ENCODE results near the gene MT1A. TPM values are rescaled to one million over a fixed set of nuclear protein-coding genes. Genes with fewer than 3 reads are reported as not detected.

MT1A gene
- total RNA-seq, 1 donor, result not detected

DNA sequence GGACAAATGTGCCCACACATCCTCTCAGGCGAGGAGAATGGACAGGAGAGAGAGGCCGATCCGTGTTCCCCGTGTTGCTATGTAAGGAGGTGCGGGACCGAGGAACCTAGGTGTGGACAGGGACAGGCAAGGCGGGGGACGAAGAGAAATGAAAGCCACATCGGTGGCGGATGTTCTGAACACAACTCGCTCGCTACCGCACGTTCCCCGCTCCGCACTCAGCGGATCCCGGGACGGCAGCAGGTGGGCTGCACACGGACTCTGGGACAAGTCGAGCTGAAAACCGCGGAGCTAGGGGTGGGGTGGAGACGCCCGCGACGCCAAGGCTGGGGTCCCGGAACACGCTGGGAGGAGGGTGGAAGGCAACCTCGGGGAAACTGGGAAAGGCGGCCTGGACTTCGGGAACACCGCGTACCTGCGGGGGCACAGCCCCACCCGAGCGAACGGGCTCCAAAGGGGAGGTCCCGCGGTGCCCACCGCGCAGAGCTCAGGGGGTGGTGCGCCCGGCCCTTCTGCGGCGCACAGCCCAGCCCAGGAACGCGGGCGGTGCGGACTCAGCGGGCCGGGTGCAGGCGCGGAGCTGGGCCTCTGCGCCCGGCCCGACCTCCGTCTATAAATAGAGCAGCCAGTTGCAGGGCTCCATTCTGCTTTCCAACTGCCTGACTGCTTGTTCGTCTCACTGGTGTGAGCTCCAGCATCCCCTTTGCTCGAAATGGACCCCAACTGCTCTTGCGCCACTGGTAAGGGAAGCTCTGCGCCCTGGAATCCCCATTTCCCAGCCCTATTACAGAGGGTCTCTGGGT is 13.1 kb upstream of the MT1A start, which contains the start of gene MT1E:
Gene MT1E, plus strand, starts transcription at position 642 of the 803 bp plus-strand sequence. Its CDS starts 71 bp downstream, at position 713.
- peak within 1 kb of the TSS; percentile 97 for H3K27ac ChIP-seq (ENCODE audit: low read depth, low read length)
- no peaks in the 10 kb centered on the region for H3K27me3 ChIP-seq (ENCODE audit: insufficient read depth, low read length)
- peak within 1 kb of the TSS; percentile 86 for H3K4me3 ChIP-seq (ENCODE audit: insufficient read depth, low read length)
- peak within 1 kb of the TSS; percentile 97 for H3K4me2 ChIP-seq (ENCODE audit: insufficient read depth, low read length)
- TF ChIP-seq, protein P1, sequence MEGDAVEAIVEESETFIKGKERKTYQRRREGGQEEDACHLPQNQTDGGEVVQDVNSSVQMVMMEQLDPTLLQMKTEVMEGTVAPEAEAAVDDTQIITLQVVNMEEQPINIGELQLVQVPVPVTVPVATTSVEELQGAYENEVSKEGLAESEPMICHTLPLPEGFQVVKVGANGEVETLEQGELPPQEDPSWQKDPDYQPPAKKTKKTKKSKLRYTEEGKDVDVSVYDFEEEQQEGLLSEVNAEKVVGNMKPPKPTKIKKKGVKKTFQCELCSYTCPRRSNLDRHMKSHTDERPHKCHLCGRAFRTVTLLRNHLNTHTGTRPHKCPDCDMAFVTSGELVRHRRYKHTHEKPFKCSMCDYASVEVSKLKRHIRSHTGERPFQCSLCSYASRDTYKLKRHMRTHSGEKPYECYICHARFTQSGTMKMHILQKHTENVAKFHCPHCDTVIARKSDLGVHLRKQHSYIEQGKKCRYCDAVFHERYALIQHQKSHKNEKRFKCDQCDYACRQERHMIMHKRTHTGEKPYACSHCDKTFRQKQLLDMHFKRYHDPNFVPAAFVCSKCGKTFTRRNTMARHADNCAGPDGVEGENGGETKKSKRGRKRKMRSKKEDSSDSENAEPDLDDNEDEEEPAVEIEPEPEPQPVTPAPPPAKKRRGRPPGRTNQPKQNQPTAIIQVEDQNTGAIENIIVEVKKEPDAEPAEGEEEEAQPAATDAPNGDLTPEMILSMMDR (IDR thresholded peaks at IDR 0.05; ENCODE audit: extremely low read depth, low read depth, low read length), result no peak
- H4K20me1 ChIP-seq (ENCODE audit: insufficient read depth, low read length), result peaks cover 4% of the 10 kb centered on the region
- H3K79me2 ChIP-seq (ENCODE audit: insufficient read depth, low read length), result peaks cover 17% of the 10 kb centered on the region
- H3K9me3 ChIP-seq (ENCODE audit: low read depth, low read length), result no peaks in the 10 kb centered on the region
- peaks cover 13% of the 10 kb centered on the region for H3K4me1 ChIP-seq (ENCODE audit: insufficient read depth, low read length)
- H3K36me3 ChIP-seq (ENCODE audit: insufficient read depth, low read length), result no peaks in the 10 kb centered on the region
- peak; percentile 98 for DNase-seq (ENCODE audit: insufficient read length, low spot score, missing footprints)
- peak within 1 kb of the TSS; percentile 95 for H2AFZ ChIP-seq (ENCODE audit: low read length)

DNA sequence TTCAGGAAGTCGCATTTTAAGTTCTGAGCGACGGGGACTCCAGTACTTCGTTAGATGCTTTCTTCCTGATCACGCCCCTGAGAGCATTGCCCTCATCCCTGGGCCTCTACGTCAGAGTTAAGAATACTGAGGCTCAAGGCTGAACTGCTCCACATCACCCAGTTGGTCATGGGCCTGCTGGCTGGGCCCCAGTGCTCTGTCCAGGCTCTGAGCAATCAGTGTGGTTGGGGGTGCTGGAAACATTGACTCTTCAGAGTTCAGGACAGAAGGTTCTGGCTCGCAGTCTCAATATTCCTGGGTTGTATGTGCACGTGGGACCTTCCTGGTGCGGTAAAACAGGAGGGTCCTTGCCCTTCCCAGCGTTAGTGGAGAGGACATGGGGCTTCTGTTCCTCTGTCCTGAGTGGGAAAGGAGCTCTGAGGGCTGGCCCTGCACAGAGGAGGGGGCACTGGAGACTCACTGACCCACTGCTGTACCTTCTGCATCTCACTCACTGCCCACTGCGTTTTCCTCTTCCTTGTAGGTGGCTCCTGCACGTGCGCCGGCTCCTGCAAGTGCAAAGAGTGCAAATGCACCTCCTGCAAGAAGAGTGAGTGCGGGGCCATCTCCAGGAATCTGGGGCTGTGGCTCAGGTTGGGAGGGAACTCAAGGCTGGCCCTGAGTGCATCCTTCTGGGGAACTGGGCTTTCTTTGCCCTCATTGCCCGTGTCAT is 12.4 kb upstream of the MT1A start:
- Histone ChIP-seq H3K27me3 (ENCODE audit: insufficient read depth, low read length) (no peaks in the 10 kb centered on the region), H3K4me2 (ENCODE audit: insufficient read depth, low read length) (peak overlapping the region; percentile 97), H3K27ac (ENCODE audit: low read depth, low read length) (peak overlapping the region; percentile 97), H3K79me2 (ENCODE audit: insufficient read depth, low read length) (peaks cover 17% of the 10 kb centered on the region), H3K36me3 (ENCODE audit: insufficient read depth, low read length) (no peaks in the 10 kb centered on the region), H3K9me3 (ENCODE audit: low read depth, low read length) (no peaks in the 10 kb centered on the region), H4K20me1 (ENCODE audit: insufficient read depth, low read length) (peaks cover 4% of the 10 kb centered on the region), H3K4me3 (ENCODE audit: insufficient read depth, low read length) (peak overlapping the region; percentile 86), H2AFZ (ENCODE audit: low read length) (peak overlapping the region; percentile 87), H3K4me1 (ENCODE audit: insufficient read depth, low read length) (peaks cover 13% of the 10 kb centered on the region)
- TF ChIP-seq, protein P1 (IDR thresholded peaks at IDR 0.05; ENCODE audit: extremely low read depth, low read depth, low read length), result no peak
- DNase-seq (ENCODE audit: insufficient read length, low spot score, missing footprints), result peak; percentile 96

DNA sequence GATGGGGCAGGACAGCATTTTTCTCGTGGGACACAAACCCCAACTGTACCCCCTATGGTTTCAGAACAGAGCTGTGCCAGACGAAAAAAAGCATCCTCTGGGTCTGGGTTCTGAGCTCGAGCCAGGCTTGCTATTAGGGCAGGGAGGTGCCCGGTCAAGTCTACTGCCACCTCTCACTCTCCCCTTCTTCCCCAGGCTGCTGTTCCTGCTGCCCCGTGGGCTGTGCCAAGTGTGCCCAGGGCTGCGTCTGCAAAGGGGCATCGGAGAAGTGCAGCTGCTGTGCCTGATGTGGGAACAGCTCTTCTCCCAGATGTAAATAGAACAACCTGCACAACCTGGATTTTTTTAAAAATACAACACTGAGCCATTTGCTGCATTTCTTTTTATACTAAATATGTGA is 11.8 kb upstream of the MT1A start:
- DNase-seq (ENCODE audit: insufficient read length, low spot score, missing footprints), result no peak
- H3K4me3 ChIP-seq (ENCODE audit: insufficient read depth, low read length), result peak overlapping the region; percentile 86
- H3K36me3 ChIP-seq (ENCODE audit: insufficient read depth, low read length), result no peaks in the 10 kb centered on the region
- peak overlapping the region; percentile 97 for H3K4me2 ChIP-seq (ENCODE audit: insufficient read depth, low read length)
- no peaks in the 10 kb centered on the region for H3K27me3 ChIP-seq (ENCODE audit: insufficient read depth, low read length)
- peaks cover 14% of the 10 kb centered on the region for H3K4me1 ChIP-seq (ENCODE audit: insufficient read depth, low read length)
- TF ChIP-seq, protein P1 (IDR thresholded peaks at IDR 0.05; ENCODE audit: extremely low read depth, low read depth, low read length), result no peak
- peaks cover 4% of the 10 kb centered on the region for H4K20me1 ChIP-seq (ENCODE audit: insufficient read depth, low read length)
- no peaks in the 10 kb centered on the region for H3K9me3 ChIP-seq (ENCODE audit: low read depth, low read length)
- peaks cover 17% of the 10 kb centered on the region for H3K79me2 ChIP-seq (ENCODE audit: insufficient read depth, low read length)
- H3K27ac ChIP-seq (ENCODE audit: low read depth, low read length), result peak overlapping the region; percentile 97
- no peak overlapping the region for H2AFZ ChIP-seq (ENCODE audit: low read length)

All from osteoblast (primary cell).